ENCODE measurements around the gene AKT3.
A peak's percentile ranks its signal among the peaks of the same experiment; 100 is the strongest.
"Not testable (repeated sequence)": the region's sequence is repeated elsewhere in the genome, so short reads cannot be mapped to it uniquely, and the experiment has no call there.

The AKT3 gene

GRCh38 chr1:243844186-243844585 is 5.9 kb downstream of the AKT3 start:
- no peaks in the 10 kb centered on the region for H3K36me3 ChIP-seq (ENCODE audit: control insufficient read depth, insufficient read depth, low read length)
- H3K4me1 ChIP-seq (ENCODE audit: control insufficient read depth, insufficient read depth, low read length, poor library complexity, severe bottlenecking): peaks cover 23% of the 10 kb centered on the region
- no peak overlapping the region for H3K4me3 ChIP-seq (ENCODE audit: insufficient read depth, low read depth, low read length, poor library complexity, severe bottlenecking)
- H3K27me3 ChIP-seq (replicated peaks; ENCODE audit: control insufficient read depth, insufficient read depth, low read length, poor library complexity, severe bottlenecking): no peaks in the 10 kb centered on the region
- H3K9me3 ChIP-seq (ENCODE audit: control insufficient read depth, low read length): no peaks in the 10 kb centered on the region
- H3K27ac ChIP-seq (ENCODE audit: insufficient read depth, low read length, poor library complexity, severe bottlenecking): no peak overlapping the region
- no peak for DNase-seq

GRCh38 chr1:243842978-243843511 is 7.0 kb downstream of the AKT3 start:
- H3K27ac ChIP-seq (ENCODE audit: insufficient read depth, low read length, poor library complexity, severe bottlenecking): peak overlapping the region; percentile 49
- no peaks in the 10 kb centered on the region for H3K36me3 ChIP-seq (ENCODE audit: control insufficient read depth, insufficient read depth, low read length)
- H3K4me1 ChIP-seq (ENCODE audit: control insufficient read depth, insufficient read depth, low read length, poor library complexity, severe bottlenecking): peaks cover 19% of the 10 kb centered on the region
- no peak overlapping the region for H3K4me3 ChIP-seq (ENCODE audit: insufficient read depth, low read depth, low read length, poor library complexity, severe bottlenecking)
- no peak for DNase-seq
- H3K27me3 ChIP-seq (replicated peaks; ENCODE audit: control insufficient read depth, insufficient read depth, low read length, poor library complexity, severe bottlenecking): no peaks in the 10 kb centered on the region
- H3K9me3 ChIP-seq (ENCODE audit: control insufficient read depth, low read length): no peaks in the 10 kb centered on the region

- Histone ChIP-seq H3K36me3 (ENCODE audit: control insufficient read depth, insufficient read depth, low read length) (no peaks in the 10 kb centered on the region), H3K4me1 (ENCODE audit: control insufficient read depth, insufficient read depth, low read length, poor library complexity, severe bottlenecking) (peaks cover 27% of the 10 kb centered on the region), H3K27me3 (replicated peaks; ENCODE audit: control insufficient read depth, insufficient read depth, low read length, poor library complexity, severe bottlenecking) (no peaks in the 10 kb centered on the region), H3K27ac (ENCODE audit: insufficient read depth, low read length, poor library complexity, severe bottlenecking) (peak overlapping the region; percentile 49), H3K9me3 (ENCODE audit: control insufficient read depth, low read length) (no peaks in the 10 kb centered on the region), H3K4me3 (ENCODE audit: insufficient read depth, low read depth, low read length, poor library complexity, severe bottlenecking) (no peak overlapping the region)
- no peak for DNase-seq
Observed at GRCh38 chr1:243842161-243842560, 7.9 kb downstream of the AKT3 start.

- H3K36me3 ChIP-seq (ENCODE audit: control insufficient read depth, insufficient read depth, low read length): no peaks in the 10 kb centered on the region
- H3K27me3 ChIP-seq (replicated peaks; ENCODE audit: control insufficient read depth, insufficient read depth, low read length, poor library complexity, severe bottlenecking): no peaks in the 10 kb centered on the region
- DNase-seq: no peak
- no peak overlapping the region for H3K27ac ChIP-seq (ENCODE audit: insufficient read depth, low read length, poor library complexity, severe bottlenecking)
- no peak overlapping the region for H3K4me3 ChIP-seq (ENCODE audit: insufficient read depth, low read depth, low read length, poor library complexity, severe bottlenecking)
- no peaks in the 10 kb centered on the region for H3K9me3 ChIP-seq (ENCODE audit: control insufficient read depth, low read length)
- H3K4me1 ChIP-seq (ENCODE audit: control insufficient read depth, insufficient read depth, low read length, poor library complexity, severe bottlenecking): peaks cover 27% of the 10 kb centered on the region
Observed at GRCh38 chr1:243841507-243841906, 8.5 kb downstream of the AKT3 start.

GRCh38 chr1:243837907-243838535 is 12.0 kb downstream of the AKT3 start:
- Histone ChIP-seq H3K36me3 (ENCODE audit: control insufficient read depth, insufficient read depth, low read length) (no peaks in the 10 kb centered on the region), H3K27me3 (replicated peaks; ENCODE audit: control insufficient read depth, insufficient read depth, low read length, poor library complexity, severe bottlenecking) (no peaks in the 10 kb centered on the region), H3K4me1 (ENCODE audit: control insufficient read depth, insufficient read depth, low read length, poor library complexity, severe bottlenecking) (peaks cover 16% of the 10 kb centered on the region), H3K27ac (ENCODE audit: insufficient read depth, low read length, poor library complexity, severe bottlenecking) (peak overlapping the region; percentile 19), H3K4me3 (ENCODE audit: insufficient read depth, low read depth, low read length, poor library complexity, severe bottlenecking) (no peak overlapping the region), H3K9me3 (ENCODE audit: control insufficient read depth, low read length) (no peaks in the 10 kb centered on the region)
- no peak for DNase-seq

- Histone ChIP-seq H3K9me3 (ENCODE audit: control insufficient read depth, low read length) (no peaks in the 10 kb centered on the region), H3K4me3 (ENCODE audit: insufficient read depth, low read depth, low read length, poor library complexity, severe bottlenecking) (no peak overlapping the region), H3K27me3 (replicated peaks; ENCODE audit: control insufficient read depth, insufficient read depth, low read length, poor library complexity, severe bottlenecking) (no peaks in the 10 kb centered on the region), H3K36me3 (ENCODE audit: control insufficient read depth, insufficient read depth, low read length) (no peaks in the 10 kb centered on the region), H3K27ac (ENCODE audit: insufficient read depth, low read length, poor library complexity, severe bottlenecking) (no peak overlapping the region), H3K4me1 (ENCODE audit: control insufficient read depth, insufficient read depth, low read length, poor library complexity, severe bottlenecking) (peaks cover 9% of the 10 kb centered on the region)
- no peak for DNase-seq
Observed at GRCh38 chr1:243834130-243834529, 15.9 kb downstream of the AKT3 start.

GRCh38 chr1:243831463-243831862 is 18.6 kb downstream of the AKT3 start:
- no peak overlapping the region for H3K27ac ChIP-seq (ENCODE audit: insufficient read depth, low read length, poor library complexity, severe bottlenecking)
- H3K9me3 ChIP-seq (ENCODE audit: control insufficient read depth, low read length): no peaks in the 10 kb centered on the region
- H3K4me3 ChIP-seq (ENCODE audit: insufficient read depth, low read depth, low read length, poor library complexity, severe bottlenecking): no peak overlapping the region

GRCh38 chr1:243827206-243827605 is 22.8 kb downstream of the AKT3 start:
- no peaks in the 10 kb centered on the region for H3K4me1 ChIP-seq (ENCODE audit: control insufficient read depth, insufficient read depth, low read length, poor library complexity, severe bottlenecking)
- H3K36me3 ChIP-seq (ENCODE audit: control insufficient read depth, insufficient read depth, low read length): no peaks in the 10 kb centered on the region
- no peaks in the 10 kb centered on the region for H3K9me3 ChIP-seq (ENCODE audit: control insufficient read depth, low read length)
- no peak for DNase-seq
- no peak overlapping the region for H3K27ac ChIP-seq (ENCODE audit: insufficient read depth, low read length, poor library complexity, severe bottlenecking)
- H3K4me3 ChIP-seq (ENCODE audit: insufficient read depth, low read depth, low read length, poor library complexity, severe bottlenecking): no peak overlapping the region
- H3K27me3 ChIP-seq (replicated peaks; ENCODE audit: control insufficient read depth, insufficient read depth, low read length, poor library complexity, severe bottlenecking): no peaks in the 10 kb centered on the region

More at GRCh38 chr1:243831463-243831862, 18.6 kb downstream of the AKT3 start:
- Histone ChIP-seq H3K36me3 (ENCODE audit: control insufficient read depth, insufficient read depth, low read length) (no peaks in the 10 kb centered on the region), H3K27me3 (replicated peaks; ENCODE audit: control insufficient read depth, insufficient read depth, low read length, poor library complexity, severe bottlenecking) (no peaks in the 10 kb centered on the region), H3K4me1 (ENCODE audit: control insufficient read depth, insufficient read depth, low read length, poor library complexity, severe bottlenecking) (no peaks in the 10 kb centered on the region)
- DNase-seq: no peak

GRCh38 chr1:243824907-243825306 is 25.1 kb downstream of the AKT3 start:
- not testable (repeated sequence) for H3K4me3 ChIP-seq (ENCODE audit: insufficient read depth, low read depth, low read length, poor library complexity, severe bottlenecking); H3K27ac ChIP-seq (ENCODE audit: insufficient read depth, low read length, poor library complexity, severe bottlenecking); H3K36me3 ChIP-seq (ENCODE audit: control insufficient read depth, insufficient read depth, low read length); H3K4me1 ChIP-seq (ENCODE audit: control insufficient read depth, insufficient read depth, low read length, poor library complexity, severe bottlenecking); DNase-seq; H3K27me3 ChIP-seq (replicated peaks; ENCODE audit: control insufficient read depth, insufficient read depth, low read length, poor library complexity, severe bottlenecking)
- H3K9me3 ChIP-seq (ENCODE audit: control insufficient read depth, low read length): peaks cover 13% of the 10 kb centered on the region

GRCh38 chr1:243821177-243821680 is 28.8 kb downstream of the AKT3 start:
- Histone ChIP-seq H3K9me3 (ENCODE audit: control insufficient read depth, low read length) (peaks cover 13% of the 10 kb centered on the region), H3K27me3 (replicated peaks; ENCODE audit: control insufficient read depth, insufficient read depth, low read length, poor library complexity, severe bottlenecking) (no peaks in the 10 kb centered on the region), H3K4me1 (ENCODE audit: control insufficient read depth, insufficient read depth, low read length, poor library complexity, severe bottlenecking) (no peaks in the 10 kb centered on the region), H3K4me3 (ENCODE audit: insufficient read depth, low read depth, low read length, poor library complexity, severe bottlenecking) (no peak overlapping the region), H3K36me3 (ENCODE audit: control insufficient read depth, insufficient read depth, low read length) (peaks cover 15% of the 10 kb centered on the region), H3K27ac (ENCODE audit: insufficient read depth, low read length, poor library complexity, severe bottlenecking) (no peak overlapping the region)
- DNase-seq: no peak

Measured in effector memory CD4-positive, alpha-beta T cell (primary cell).